MV-4-11 (cell line): Measurements from ENCODE around the gene PFDN1.

ENCODE experiments used
- DNase-seq: peaks from one replicate; lab custom pipeline; 2025; lab: John Stamatoyannopoulos, UW

The PFDN1 gene

DNA sequence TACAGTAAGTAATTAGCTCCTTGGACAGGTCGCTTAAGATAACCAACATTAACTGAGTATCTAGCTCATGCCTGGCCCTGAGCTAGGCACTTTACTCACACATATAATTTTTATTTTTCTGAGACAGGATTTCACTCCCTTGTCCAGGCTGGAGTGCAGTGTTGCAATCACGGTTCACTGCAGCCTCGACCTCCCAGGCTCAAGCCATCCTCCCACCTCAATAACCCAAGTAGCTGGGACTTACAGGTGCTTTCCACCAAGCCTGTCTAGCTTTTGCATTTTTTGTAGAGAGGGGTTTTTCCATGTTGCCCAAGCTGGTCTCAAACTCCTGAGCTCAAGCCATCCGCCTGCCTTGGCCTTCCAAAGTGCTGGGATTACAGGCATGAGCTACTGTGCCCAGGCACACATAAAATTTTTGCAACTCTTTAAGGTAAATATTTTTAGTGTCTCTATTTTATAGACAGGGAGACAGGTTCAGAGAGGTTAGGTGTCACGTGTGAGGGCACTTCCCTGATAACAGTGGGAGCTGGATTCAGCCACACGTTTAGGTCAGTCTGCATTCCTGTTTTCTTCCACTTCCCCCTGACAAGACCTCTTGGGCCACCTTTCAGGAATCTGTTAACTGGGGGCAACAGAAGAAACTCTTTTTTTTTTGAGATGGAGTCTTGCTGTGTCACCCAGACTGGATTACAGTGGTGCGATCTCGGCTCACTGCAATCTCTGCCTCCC lies 25.3 kb upstream of the PFDN1 start:
- no peak for DNase-seq

GRCh38 chr5:140327589-140327988 lies 24.7 kb upstream of the PFDN1 start:
- DNase-seq, result no peak

DNA sequence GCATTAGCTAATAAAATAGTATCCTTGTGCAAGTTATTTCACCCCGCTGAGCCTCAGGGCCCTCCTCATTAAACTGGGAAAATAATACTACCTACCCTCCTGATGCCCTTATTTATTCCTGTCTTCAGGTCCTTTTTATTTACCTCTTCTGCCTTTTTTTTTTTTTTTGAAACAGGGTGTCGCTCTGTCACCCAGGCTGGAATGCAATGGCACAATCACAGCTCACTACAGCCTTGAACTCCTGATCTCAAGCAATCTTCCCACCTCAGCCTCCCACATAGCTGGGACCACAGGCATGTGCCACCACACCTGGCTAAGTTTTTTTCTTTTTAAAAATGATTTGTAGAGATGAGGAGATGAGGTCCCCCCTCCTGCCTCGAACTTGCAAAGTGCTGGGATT lies 22.6 kb upstream of the PFDN1 start:
- DNase-seq, result no peak

DNA sequence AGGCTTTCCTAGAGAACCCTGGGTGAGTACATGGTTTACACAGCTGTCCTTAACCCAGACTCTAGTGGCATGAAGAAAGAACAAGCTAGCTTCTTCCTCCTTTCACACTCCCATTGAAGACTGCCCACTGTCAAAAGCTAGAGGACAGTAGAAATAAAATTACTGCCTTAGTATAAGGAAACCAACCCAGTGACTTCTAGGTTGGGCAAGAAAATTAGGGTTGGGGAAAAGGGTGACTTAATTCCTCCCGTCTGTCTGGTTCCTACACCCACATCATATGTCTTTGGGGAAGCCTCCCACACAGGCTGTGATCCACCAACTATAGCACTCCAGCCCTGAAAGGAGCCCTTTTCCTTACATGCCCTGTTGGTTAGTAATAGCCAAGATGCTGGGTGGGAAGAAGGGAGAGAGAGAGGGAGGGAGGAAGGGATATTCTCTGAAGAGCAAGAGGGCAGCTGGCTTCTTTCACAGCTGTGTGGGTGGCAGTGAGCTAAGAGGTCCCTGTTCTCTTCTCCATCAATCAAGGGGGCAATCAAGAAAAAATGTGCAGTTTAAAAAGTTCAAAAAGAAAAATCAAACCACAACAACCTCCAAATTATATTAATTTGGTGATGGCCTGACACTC lies 21.8 kb upstream of the PFDN1 start:
- DNase-seq, result peak; percentile 84

- DNase-seq, result no peak
Measured at GRCh38 chr5:140324041-140324600, 21.2 kb upstream of the PFDN1 start.

GRCh38 chr5:140322751-140323731 lies 20.1 kb upstream of the PFDN1 start:
- DNase-seq, result peak; percentile 21

DNA sequence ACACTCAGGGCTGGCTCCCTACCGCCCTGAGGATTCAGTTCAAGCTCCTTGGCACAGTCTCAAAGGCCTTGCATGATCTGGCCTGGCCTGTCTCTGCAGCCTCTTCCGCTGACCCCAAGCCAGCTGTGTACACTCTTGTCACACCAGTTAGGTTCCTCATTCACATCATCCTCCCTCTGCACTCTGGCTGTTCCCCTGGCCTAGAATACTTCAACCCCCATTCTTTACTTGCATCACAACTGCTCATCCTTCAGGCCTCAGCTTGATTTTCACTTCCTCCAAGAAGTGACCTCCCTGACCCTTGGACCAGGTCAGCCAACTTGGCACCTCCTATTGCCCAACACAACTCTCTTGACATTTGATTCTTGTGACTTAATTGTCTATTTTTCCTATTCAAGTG lies 18.9 kb upstream of the PFDN1 start:
- DNase-seq, result peak; percentile 100

DNA sequence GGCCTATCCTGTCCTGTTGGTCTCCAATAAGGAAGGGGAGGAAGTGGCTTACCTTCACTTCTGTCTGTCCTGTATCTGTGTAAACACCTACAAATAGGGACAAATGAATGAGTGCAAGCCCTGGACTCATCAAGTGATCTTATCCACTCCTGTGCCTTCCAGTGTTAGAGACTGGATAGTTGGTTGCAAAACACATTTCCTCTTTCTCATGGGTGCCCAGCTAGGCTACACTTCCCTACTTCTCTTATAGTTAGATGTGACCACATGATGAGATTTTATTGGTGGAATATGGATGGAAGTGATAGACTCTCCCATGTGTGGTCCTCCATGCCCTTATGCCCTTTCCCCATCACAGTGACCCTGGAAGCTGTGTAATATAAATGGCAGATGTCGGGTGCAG lies 16.9 kb upstream of the PFDN1 start:
- DNase-seq, result peak; percentile 94

DNA sequence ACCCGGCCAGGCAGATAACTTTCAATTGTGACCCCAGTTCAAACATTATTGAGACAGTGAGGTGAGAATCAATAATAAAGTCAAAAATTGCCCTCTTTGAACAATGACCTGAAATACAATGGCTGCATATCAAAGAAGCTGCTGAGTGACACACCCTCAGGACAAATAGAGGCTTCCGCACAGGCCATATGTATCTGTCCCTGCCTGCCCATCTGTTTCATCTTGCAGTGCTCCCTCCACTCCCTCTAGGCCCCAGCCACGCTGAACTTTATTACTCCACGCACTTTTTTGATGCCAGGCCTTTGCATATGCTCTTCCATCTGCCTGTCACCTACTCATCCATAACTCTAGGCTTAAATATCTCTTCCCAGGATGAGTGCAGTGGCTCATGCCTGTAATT lies 15.9 kb upstream of the PFDN1 start:
- no peak for DNase-seq

DNA sequence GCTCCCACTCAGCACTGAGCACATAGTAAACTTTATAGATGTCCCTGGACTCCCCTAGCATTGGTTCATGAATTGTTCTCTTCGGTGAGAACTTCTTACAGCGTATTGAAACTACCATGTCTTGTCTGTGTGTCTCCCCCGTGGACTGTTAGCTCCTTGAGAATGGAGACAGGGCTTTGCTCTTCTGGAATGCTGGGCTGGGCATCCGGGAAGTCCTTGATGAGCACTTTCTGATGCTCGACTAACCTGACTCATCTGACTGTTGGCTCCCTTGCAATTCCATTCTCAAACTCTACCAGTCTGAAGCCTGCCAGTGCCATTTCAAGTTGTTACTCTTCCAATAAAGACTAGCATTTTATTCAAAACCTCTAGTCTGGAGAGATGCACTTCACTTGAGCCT lies 15.0 kb upstream of the PFDN1 start:
- DNase-seq, result no peak

DNA sequence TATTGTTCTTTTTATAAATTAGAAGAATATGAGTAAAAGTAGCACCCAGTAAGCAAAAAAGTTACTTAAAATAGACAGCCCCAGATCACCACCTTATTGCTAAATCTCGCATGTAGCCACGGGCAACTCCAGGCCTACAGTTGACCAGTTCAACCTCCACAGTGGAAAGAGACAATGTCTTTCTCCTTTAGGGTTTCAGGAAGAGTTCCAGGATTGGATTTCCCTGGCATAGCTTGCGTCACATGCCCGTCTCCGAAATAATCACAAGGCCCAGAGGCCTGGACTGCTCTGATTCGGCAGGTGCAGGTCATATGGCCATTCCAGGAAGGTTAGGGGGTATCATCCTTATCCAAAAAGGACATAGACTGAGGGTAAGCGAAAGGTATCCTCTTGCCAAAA lies 9.9 kb upstream of the PFDN1 start:
- no peak for DNase-seq

DNA sequence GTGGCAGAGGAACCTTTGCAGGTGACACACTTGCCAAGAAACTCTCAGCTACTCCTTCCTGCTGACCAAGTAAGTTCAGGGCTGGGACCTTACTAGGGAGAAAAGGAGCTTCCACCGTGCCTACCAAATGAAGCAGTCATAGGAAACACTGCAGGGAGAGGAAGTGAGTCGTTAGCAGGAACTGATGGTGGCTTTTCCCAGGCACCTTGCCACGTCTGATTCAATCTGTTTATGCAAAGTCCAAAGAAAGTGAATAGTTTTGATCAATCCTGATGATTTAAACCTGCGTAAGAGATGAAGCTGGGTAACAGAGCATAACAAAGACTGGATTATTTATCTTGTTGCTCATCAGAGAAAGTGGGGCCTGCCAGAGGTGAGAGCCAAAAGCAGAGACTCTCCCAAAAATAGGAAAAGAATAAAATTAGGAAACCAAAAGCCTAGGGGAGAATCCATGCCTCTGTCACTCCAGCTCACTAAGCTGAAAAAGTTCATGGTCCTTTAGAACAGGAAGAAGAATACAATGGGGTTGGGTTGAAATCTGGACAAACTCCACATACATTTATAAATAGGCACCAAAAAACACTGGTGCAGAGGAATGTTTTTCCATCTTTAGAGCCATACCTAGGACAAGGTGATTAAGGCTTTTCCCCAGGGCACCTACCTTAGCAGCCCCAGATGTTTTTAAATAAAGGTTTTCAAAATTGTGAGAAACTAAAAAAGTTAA lies 9.3 kb upstream of the PFDN1 start:
- peak; percentile 53 for DNase-seq

DNA sequence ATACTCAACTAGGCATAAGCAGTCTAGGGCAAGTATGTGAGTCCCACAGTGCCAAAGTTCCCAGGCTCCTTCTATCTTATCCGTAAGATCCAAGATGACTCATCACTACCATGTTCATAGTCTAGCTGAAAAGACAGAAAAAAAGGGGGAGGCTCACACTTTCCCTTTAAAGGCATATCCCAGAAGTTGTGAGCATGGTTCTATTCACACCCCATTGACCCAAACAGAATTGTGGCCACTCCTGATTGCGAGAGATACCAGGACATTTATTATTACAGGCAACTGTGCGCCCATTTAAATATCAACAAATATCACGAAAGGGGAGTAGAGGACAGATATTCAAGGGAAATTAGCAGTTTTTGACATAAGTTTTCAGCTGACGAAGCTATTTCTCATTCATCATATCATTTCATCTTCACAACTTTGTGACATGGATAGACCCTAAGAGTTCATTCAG lies 8.1 kb upstream of the PFDN1 start:
- DNase-seq, result no peak

DNA sequence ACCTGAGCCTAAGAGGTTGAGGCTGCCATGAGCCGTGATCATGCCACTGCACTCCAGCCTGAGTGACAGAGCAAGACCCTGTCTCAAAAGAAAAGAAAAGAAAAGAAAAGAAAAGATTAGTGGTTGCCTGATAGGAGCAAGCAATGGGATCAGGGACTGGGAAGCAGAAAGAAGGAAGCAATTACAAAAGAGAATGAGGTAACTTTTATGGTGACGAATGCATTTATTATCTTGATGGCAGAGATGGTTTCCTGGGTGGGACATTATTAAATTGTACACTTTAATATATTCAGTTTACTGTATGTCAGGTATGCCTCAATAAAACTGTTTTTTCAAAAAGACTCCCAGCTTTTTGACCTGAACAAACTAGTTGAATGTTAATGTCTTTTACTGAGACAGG lies 7.5 kb upstream of the PFDN1 start:
- no peak for DNase-seq

- DNase-seq, result no peak
Measured at GRCh38 chr5:140309706-140310249, 6.9 kb upstream of the PFDN1 start.

DNA sequence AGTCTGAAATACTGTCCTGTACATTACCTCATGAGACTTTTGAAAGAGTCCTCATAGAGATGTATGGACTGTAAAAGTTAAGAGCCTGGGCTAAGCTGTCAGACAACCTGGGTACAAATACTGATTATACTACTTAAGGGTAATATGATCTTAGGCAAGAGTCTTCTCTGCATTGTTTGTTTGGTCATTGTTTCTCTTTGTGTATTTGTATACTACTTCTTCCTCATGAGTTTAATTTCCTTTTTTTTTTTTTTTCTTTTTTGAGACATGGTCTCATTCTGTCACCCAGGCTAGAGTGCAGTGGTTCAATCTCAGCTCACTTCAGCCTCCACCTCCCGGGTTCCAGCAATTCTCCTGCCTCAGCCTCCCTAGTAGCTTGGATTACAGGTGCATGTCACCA lies 2.6 kb upstream of the PFDN1 start:
- no peak for DNase-seq

DNA sequence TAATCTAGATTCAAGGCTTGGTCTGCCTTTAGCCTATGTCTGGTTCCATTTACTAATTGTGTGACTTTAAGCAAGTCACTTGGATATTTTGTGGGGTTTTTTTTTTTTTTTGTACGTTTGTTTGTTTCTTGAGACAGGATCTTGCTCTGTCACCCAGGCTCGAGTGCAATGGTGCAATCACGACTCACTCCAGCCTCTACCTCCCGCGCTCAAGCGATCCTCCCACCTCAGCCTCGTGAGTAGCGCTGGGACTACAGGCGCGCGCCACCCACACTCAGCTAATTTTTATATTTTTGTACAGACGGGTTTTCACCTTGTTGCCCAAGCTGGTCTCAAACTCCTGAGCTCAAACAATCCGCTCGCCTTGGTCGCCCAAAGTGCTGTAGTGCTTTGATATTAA lies 1.1 kb upstream of the PFDN1 start:
- no peak for DNase-seq

DNA sequence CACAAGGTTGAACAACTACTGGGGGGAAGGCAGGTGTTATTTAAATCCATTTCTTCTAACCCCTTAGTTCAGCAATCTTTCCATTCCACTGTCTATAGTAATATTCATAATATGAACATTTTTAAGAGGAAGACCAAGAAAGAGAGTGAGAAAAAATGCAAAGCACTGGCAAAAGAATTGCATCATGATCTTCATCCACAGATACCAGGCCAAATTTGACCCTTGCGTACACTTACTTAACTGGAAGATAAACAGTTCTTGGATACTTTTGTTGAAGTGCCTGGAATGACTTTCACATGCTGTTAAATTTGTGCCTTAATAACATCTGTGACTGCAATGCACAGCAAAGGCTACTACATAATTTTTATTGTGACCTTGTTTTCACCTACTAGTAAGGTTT lies 1.8 kb downstream of the PFDN1 start:
- DNase-seq, result no peak

- DNase-seq, result no peak
Measured at GRCh38 chr5:140299056-140299455, 3.8 kb downstream of the PFDN1 start.

- no peak for DNase-seq
Measured at GRCh38 chr5:140298183-140298601, 4.7 kb downstream of the PFDN1 start.

GRCh38 chr5:140297283-140297682 lies 5.6 kb downstream of the PFDN1 start:
- no peak for DNase-seq
